ENCODE measurements around the gene LAMP1. TPM values are rescaled to one million over a fixed set of nuclear protein-coding genes. Genes with fewer than 3 reads are reported as not detected.
A peak's percentile ranks its signal among the peaks of the same experiment; 100 is the strongest.
"Not testable (repeated sequence)": the region's sequence is repeated elsewhere in the genome, so short reads cannot be mapped to it uniquely, and the experiment has no call there.

LAMP1 gene
- total and polyA plus RNA-seq, 5 donors from 2014 or later, result 19.3 to 86.9 (median 22.3) TPM

- ATAC-seq (ENCODE audit: low read depth in 2 of 2) (no peak), DNase-seq (no peak)
- Histone ChIP-seq H3K27me3 (ENCODE audit: control insufficient read depth, insufficient read depth, low read length) (no peaks in the 10 kb centered on the region), H3K27ac (ENCODE audit: insufficient read depth, low read length, poor library complexity, severe bottlenecking) (peak overlapping the region; percentile 14), H3K4me1 (ENCODE audit: control insufficient read depth, insufficient read depth, low read length, poor library complexity, severe bottlenecking) (peaks cover 27% of the 10 kb centered on the region), H3K4me3 (ENCODE audit: low read depth, low read length) (no peak overlapping the region), H3K9me3 (ENCODE audit: control insufficient read depth in 2 of 2, low read length in 2 of 2) (no peaks in the 10 kb centered on the region), H3K36me3 (ENCODE audit: control insufficient read depth, insufficient read depth, low read length) (peaks cover 6% of the 10 kb centered on the region)
- Mint-ChIP-seq H3K9me3 (peaks cover 0 to 9% (median 0%) of the 10 kb centered on the region in 7 donors), H3K4me3 (peak overlapping the region in 2 of 4 donors; percentile 15 to 80), H3K27ac (peak overlapping the region in 1 of 3 donors; percentile 60), H3K36me3 (peaks cover 13% of the 10 kb centered on the region), H3K27me3 (peaks cover 17% of the 10 kb centered on the region), H3K4me1 (peaks cover 20 to 58% (median 35%) of the 10 kb centered on the region in 4 donors)
These were observed 2.9 kb downstream of the LAMP1 start for GRCh38 chr13:113299951-113300350.

DNA sequence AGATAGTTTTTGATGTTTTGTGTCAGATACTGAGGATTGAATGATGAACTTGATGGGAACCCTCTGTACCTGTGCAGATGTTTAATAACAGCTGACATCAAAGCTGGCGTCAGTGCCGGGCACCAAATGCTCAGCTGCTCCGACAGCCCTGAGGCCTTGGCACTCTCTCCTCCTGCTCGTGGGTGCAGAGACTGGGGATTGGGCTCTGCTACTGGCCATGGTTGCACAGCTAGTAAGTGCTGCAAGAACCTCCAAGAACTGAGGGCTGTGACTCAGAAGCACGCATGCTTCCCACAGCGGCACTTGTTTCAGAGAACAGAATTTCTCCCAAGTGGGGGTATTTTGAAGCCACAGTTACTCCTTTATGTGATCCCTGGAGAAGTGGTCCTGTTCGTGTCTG, 5.9 kb downstream of the LAMP1 start:
- Mint-ChIP-seq H3K4me3 (peak overlapping the region in 1 of 4 donors; percentile 23), H3K27ac (no peak overlapping the region), H3K9me3 (no peaks in the 10 kb centered on the region), H3K27me3 (peaks cover under 1% of the 10 kb centered on the region), H3K36me3 (peaks cover 17% of the 10 kb centered on the region), H3K4me1 (peaks cover 14 to 58% (median 30%) of the 10 kb centered on the region in 4 donors)
- ATAC-seq (ENCODE audit: low read depth in 2 of 2), result no peak
- no peaks in the 10 kb centered on the region for H3K27me3 ChIP-seq (ENCODE audit: control insufficient read depth, insufficient read depth, low read length)
- no peak for DNase-seq
- H3K27ac ChIP-seq (ENCODE audit: insufficient read depth, low read length, poor library complexity, severe bottlenecking), result no peak overlapping the region
- peaks cover 17% of the 10 kb centered on the region for H3K36me3 ChIP-seq (ENCODE audit: control insufficient read depth, insufficient read depth, low read length)
- H3K4me1 ChIP-seq (ENCODE audit: control insufficient read depth, insufficient read depth, low read length, poor library complexity, severe bottlenecking), result peaks cover 17% of the 10 kb centered on the region
- no peak overlapping the region for H3K4me3 ChIP-seq (ENCODE audit: low read depth, low read length)
- no peaks in the 10 kb centered on the region for H3K9me3 ChIP-seq (ENCODE audit: control insufficient read depth in 2 of 2, low read length in 2 of 2)

GRCh38 chr13:113304121-113304520, 7.1 kb downstream of the LAMP1 start:
- DNase-seq, result no peak

DNA sequence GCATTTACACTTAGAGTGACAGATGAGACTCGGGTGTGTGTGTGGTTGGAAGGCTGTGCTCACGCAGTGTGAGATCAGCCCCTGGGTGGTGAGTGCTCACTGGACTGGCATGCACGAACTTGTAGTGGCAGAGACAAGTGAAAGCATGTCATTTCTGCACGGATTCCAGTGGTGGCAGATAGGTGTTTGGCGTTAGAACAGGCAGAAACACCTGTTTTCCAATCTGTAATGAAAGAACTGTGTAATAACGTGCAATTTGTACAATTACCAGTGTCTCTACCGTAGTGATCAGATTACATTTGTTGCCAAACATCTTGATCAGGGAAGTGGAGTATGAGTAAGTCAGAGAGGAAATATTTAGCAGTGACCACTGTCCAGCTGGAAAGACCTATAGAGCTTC, 8.2 kb downstream of the LAMP1 start:
- Histone ChIP-seq H3K27ac (ENCODE audit: insufficient read depth, low read length, poor library complexity, severe bottlenecking) (no peak overlapping the region), H3K36me3 (ENCODE audit: control insufficient read depth, insufficient read depth, low read length) (peaks cover 26% of the 10 kb centered on the region), H3K4me1 (ENCODE audit: control insufficient read depth, insufficient read depth, low read length, poor library complexity, severe bottlenecking) (no peaks in the 10 kb centered on the region), H3K4me3 (ENCODE audit: low read depth, low read length) (no peak overlapping the region), H3K27me3 (ENCODE audit: control insufficient read depth, insufficient read depth, low read length) (no peaks in the 10 kb centered on the region), H3K9me3 (ENCODE audit: control insufficient read depth in 2 of 2, low read length in 2 of 2) (no peaks in the 10 kb centered on the region)
- H3K9me3 Mint-ChIP-seq, result no peaks in the 10 kb centered on the region
- peaks cover 21% of the 10 kb centered on the region for H3K36me3 Mint-ChIP-seq
- DNase-seq (no peak), ATAC-seq (ENCODE audit: low read depth in 2 of 2) (no peak)
- no peaks in the 10 kb centered on the region for H3K27me3 Mint-ChIP-seq
- peak overlapping the region in 1 of 3 donors; percentile 40 for H3K27ac Mint-ChIP-seq
- peaks cover 9 to 39% (median 18%) of the 10 kb centered on the region in 4 donors for H3K4me1 Mint-ChIP-seq
- H3K4me3 Mint-ChIP-seq, result no peak overlapping the region

More at GRCh38 chr13:113304121-113304520, 7.1 kb downstream of the LAMP1 start:
- H3K36me3 Mint-ChIP-seq, result peaks cover 17% of the 10 kb centered on the region
- no peaks in the 10 kb centered on the region for H3K9me3 Mint-ChIP-seq
- H3K27me3 Mint-ChIP-seq, result no peaks in the 10 kb centered on the region
- H3K4me3 Mint-ChIP-seq, result peak overlapping the region in 1 of 4 donors; percentile 78
- ATAC-seq (ENCODE audit: low read depth in 2 of 2), result no peak
- H3K9me3 ChIP-seq (ENCODE audit: control insufficient read depth in 2 of 2, low read length in 2 of 2), result no peaks in the 10 kb centered on the region
- no peak overlapping the region for H3K4me3 ChIP-seq (ENCODE audit: low read depth, low read length)
- H3K27me3 ChIP-seq (ENCODE audit: control insufficient read depth, insufficient read depth, low read length), result no peaks in the 10 kb centered on the region
- H3K4me1 Mint-ChIP-seq, result peaks cover 9 to 47% (median 21%) of the 10 kb centered on the region in 4 donors
- H3K27ac ChIP-seq (ENCODE audit: insufficient read depth, low read length, poor library complexity, severe bottlenecking), result no peak overlapping the region
- H3K27ac Mint-ChIP-seq, result peak overlapping the region in 1 of 3 donors; percentile 68
- H3K4me1 ChIP-seq (ENCODE audit: control insufficient read depth, insufficient read depth, low read length, poor library complexity, severe bottlenecking), result peaks cover 7% of the 10 kb centered on the region
- H3K36me3 ChIP-seq (ENCODE audit: control insufficient read depth, insufficient read depth, low read length), result peaks cover 17% of the 10 kb centered on the region

DNA sequence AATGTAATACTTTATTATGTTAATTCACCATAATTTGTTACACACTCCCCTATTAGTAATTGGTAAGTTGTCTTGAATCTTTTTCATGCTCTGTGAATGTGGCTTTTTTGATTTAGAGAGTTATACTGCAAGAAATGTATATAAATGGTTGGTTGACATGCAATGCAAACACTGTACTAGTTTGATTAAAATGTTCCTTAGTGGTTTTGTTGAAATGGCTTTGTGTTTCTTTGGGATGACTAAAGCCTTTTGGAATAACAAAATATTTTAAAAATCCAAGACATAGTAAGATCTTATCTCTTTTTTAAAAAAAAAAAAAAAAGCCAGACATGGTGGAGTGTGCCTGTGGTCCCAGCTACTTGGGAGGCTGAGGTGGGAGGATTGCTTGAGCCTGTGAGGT, 10.5 kb downstream of the LAMP1 start:
- peaks cover 48% of the 10 kb centered on the region for H3K36me3 ChIP-seq (ENCODE audit: control insufficient read depth, insufficient read depth, low read length)
- no peak overlapping the region for H3K4me3 Mint-ChIP-seq
- no peaks in the 10 kb centered on the region for H3K9me3 Mint-ChIP-seq
- ATAC-seq (ENCODE audit: low read depth in 2 of 2) (no peak), DNase-seq (no peak)
- H3K4me3 ChIP-seq (ENCODE audit: low read depth, low read length), result no peak overlapping the region
- no peaks in the 10 kb centered on the region for H3K9me3 ChIP-seq (ENCODE audit: control insufficient read depth in 2 of 2, low read length in 2 of 2)
- H3K27ac Mint-ChIP-seq, result no peak overlapping the region
- H3K27me3 Mint-ChIP-seq, result no peaks in the 10 kb centered on the region
- H3K36me3 Mint-ChIP-seq, result peaks cover 29% of the 10 kb centered on the region
- H3K27ac ChIP-seq (ENCODE audit: insufficient read depth, low read length, poor library complexity, severe bottlenecking), result no peak overlapping the region
- no peaks in the 10 kb centered on the region for H3K27me3 ChIP-seq (ENCODE audit: control insufficient read depth, insufficient read depth, low read length)
- H3K4me1 ChIP-seq (ENCODE audit: control insufficient read depth, insufficient read depth, low read length, poor library complexity, severe bottlenecking), result no peaks in the 10 kb centered on the region
- H3K4me1 Mint-ChIP-seq, result peaks cover 9 to 31% (median 12%) of the 10 kb centered on the region in 4 donors

- Mint-ChIP-seq H3K4me3 (no peak overlapping the region), H3K27me3 (no peaks in the 10 kb centered on the region), H3K4me1 (peaks cover 5 to 22% (median 9%) of the 10 kb centered on the region in 4 donors), H3K9me3 (no peaks in the 10 kb centered on the region), H3K27ac (no peak overlapping the region), H3K36me3 (peaks cover 23% of the 10 kb centered on the region)
- H3K27me3 ChIP-seq (ENCODE audit: control insufficient read depth, insufficient read depth, low read length), result no peaks in the 10 kb centered on the region
- H3K36me3 ChIP-seq (ENCODE audit: control insufficient read depth, insufficient read depth, low read length), result peaks cover 49% of the 10 kb centered on the region
- H3K4me3 ChIP-seq (ENCODE audit: low read depth, low read length), result no peak overlapping the region
- H3K4me1 ChIP-seq (ENCODE audit: control insufficient read depth, insufficient read depth, low read length, poor library complexity, severe bottlenecking), result no peaks in the 10 kb centered on the region
- H3K27ac ChIP-seq (ENCODE audit: insufficient read depth, low read length, poor library complexity, severe bottlenecking), result no peak overlapping the region
- no peaks in the 10 kb centered on the region for H3K9me3 ChIP-seq (ENCODE audit: control insufficient read depth in 2 of 2, low read length in 2 of 2)
- DNase-seq, result no peak
- ATAC-seq (ENCODE audit: low read depth in 2 of 2), result no peak
These were observed 12.4 kb downstream of the LAMP1 start for GRCh38 chr13:113309473-113309872.

GRCh38 chr13:113314112-113314511, 17.1 kb downstream of the LAMP1 start:
- not testable (repeated sequence) for H3K9me3 ChIP-seq (ENCODE audit: control insufficient read depth in 2 of 2, low read length in 2 of 2); H3K4me3 Mint-ChIP-seq; ATAC-seq (ENCODE audit: low read depth in 2 of 2); H3K27me3 ChIP-seq (ENCODE audit: control insufficient read depth, insufficient read depth, low read length); DNase-seq; H3K4me1 ChIP-seq (ENCODE audit: control insufficient read depth, insufficient read depth, low read length, poor library complexity, severe bottlenecking); H3K27ac ChIP-seq (ENCODE audit: insufficient read depth, low read length, poor library complexity, severe bottlenecking); H3K27me3 Mint-ChIP-seq; H3K9me3 Mint-ChIP-seq; H3K4me3 ChIP-seq (ENCODE audit: low read depth, low read length); H3K27ac Mint-ChIP-seq; H3K4me1 Mint-ChIP-seq
- peaks cover 67% of the 10 kb centered on the region for H3K36me3 ChIP-seq (ENCODE audit: control insufficient read depth, insufficient read depth, low read length)
- peaks cover 22% of the 10 kb centered on the region for H3K36me3 Mint-ChIP-seq

GRCh38 chr13:113314895-113315470, 17.9 kb downstream of the LAMP1 start:
- not testable (repeated sequence) for DNase-seq, H3K27me3 Mint-ChIP-seq

More at GRCh38 chr13:113314895-113315470, 17.9 kb downstream of the LAMP1 start:
- not testable (repeated sequence) for H3K4me3 Mint-ChIP-seq; H3K9me3 ChIP-seq (ENCODE audit: control insufficient read depth in 2 of 2, low read length in 2 of 2); H3K9me3 Mint-ChIP-seq; H3K27ac Mint-ChIP-seq; H3K27ac ChIP-seq (ENCODE audit: insufficient read depth, low read length, poor library complexity, severe bottlenecking); H3K4me1 ChIP-seq (ENCODE audit: control insufficient read depth, insufficient read depth, low read length, poor library complexity, severe bottlenecking); H3K27me3 ChIP-seq (ENCODE audit: control insufficient read depth, insufficient read depth, low read length); H3K4me3 ChIP-seq (ENCODE audit: low read depth, low read length); ATAC-seq (ENCODE audit: low read depth in 2 of 2); H3K4me1 Mint-ChIP-seq
- peaks cover 67% of the 10 kb centered on the region for H3K36me3 ChIP-seq (ENCODE audit: control insufficient read depth, insufficient read depth, low read length)
- H3K36me3 Mint-ChIP-seq, result peaks cover 21% of the 10 kb centered on the region

Measured in CD4-positive, CD25-positive, alpha-beta regulatory T cell (primary cell).